8988T (cell line): Measurements from ENCODE around the gene RADIL.

Source experiments
- DNase-seq: peaks from one replicate; pipeline ENCODE4 v3.0.0; 2011

Gene RADIL

DNA sequence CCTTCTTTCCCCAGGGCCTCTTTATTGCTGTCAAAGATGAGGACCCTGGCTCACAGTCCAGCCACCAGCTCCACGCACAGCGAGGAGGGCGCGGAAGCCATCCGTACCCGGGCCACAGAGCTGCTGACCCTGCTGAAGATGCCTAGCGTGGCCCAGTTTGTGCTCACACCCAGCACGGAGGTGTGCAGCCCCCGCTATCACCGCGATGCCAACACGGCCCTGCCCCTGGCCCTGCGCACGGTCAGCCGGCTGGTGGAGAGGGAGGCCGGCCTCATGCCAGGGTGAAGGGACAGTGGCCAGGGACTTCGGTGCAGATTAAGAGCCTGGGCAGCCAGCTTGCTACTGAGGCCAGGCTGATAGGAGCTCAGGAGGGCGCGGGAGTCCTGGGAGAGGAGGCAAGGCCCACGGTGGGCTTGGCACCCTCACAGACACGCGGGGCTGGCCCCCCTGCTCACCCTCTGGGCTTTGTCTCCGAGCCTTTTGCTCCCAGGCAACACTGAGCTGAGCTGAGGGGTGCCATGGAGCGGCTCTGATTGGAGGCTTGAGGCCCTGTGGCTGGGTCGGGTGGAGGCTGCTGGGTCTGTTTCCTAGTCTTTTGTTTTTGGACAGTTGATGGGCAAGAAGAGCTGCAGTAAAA lies 92.3 kb downstream of the RADIL start:
- no peak for DNase-seq

DNA sequence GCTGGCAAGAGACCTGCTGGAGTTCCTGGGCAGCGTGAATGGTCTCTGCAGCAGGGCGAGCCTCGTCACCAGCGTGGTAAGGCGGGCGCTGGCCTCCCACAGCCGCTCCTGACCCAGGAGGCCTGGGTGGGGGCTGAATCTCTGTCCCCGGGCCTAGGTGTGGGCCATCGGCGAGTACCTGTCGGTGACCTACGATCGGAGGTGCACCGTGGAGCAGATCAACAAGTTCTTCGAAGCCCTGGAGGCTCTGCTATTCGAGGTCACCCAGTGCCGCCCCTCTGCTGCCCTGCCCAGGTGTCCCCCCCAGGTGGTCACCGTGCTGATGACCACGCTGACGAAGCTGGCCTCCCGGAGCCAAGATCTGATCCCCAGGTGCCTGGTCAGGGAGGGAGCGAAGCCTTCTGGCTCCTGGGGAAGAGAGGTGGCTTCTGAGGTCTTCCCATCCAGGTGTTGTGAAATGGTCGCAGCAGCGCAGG lies 93.0 kb downstream of the RADIL start:
- DNase-seq, result no peak

DNA sequence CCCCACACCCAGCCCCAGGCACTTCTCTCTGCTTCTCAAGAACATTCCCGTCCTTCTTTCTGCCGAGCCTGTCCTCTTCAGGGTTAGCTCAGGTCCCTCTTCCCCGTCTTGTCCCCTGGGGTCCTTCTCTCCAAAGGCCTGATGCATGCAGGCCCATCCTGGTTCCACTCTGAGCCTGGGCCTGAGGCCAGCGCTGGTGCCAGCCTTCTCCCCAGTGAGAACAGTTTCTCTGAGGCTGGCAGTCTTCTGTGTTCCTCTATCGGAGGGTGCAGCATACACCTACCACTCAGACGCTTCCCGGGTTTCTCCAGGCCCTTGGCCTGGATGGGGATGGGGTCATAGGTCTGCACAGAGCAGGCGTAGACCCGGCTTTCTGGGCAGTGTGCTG lies 93.4 kb downstream of the RADIL start:
- DNase-seq, result no peak

DNA sequence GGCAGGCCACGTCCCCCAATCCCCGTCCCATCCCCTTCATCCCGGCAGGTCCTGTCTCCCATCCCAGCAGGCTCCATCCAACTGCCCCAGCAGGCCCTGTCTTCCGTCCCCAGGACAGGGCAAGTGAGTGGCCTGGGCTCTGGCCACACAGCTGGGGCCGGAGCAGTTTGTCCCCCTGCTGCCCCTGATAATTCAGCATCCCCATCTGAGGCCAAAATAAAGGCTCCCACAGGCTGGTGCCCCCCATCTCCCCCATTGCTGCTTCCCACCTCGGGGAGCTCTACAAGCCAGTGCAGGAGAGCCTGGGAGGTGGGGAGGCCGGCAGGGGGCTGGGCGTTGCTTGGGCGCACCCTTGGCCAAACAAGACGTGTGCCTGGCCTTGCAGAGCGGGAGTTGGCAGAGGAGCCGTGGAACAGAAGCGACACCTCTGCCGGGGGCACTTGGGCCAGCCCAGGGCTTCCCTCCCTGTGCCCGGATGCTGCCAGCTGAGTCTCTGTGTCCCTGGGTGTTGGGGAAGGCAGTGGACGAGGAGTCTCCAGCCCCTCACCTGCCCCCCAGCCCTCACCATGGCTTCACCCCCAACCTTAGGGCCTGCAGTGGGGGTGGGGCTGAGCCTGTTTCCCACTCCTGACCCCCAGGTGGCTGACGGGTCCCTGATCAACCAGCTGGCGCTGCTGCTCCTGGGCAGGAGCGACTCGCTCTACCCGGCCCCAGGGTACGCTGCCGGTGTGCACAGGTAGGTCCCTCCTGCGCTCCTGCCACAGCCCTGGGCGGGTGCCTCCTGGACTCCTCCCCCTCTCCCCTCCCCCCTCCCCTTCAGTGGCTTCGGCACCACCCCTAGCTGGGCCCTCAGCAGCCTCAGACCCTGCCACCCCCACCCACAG lies 94.1 kb downstream of the RADIL start:
- no peak for DNase-seq

DNA sequence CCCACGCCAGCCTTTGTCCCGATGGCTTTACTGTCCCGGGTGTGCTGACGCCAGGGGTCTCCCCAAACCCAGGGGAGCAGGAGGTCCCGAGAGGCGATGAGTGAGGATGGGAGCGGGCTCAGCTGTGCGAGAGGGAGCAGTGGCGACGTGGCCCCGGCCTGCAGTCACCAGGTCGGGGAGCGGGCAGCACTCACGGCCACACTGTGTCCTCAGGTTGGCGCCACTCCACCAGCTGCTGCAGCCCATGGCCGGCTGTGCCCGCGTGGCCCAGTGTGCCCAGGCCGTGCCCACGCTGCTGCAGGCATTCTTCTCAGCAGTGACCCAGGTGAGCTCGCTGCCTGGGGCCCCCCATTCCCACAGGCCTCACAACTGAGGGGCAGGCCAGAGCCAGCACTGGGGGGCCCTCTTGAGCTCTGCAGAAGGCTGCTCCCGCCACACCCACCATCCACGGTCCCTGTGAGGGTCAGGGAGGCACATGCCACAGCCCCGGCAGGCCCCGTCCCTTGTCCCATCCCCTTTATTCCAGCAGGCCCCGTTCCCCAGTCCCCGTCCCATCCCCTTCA lies 94.8 kb downstream of the RADIL start:
- no peak for DNase-seq

DNA sequence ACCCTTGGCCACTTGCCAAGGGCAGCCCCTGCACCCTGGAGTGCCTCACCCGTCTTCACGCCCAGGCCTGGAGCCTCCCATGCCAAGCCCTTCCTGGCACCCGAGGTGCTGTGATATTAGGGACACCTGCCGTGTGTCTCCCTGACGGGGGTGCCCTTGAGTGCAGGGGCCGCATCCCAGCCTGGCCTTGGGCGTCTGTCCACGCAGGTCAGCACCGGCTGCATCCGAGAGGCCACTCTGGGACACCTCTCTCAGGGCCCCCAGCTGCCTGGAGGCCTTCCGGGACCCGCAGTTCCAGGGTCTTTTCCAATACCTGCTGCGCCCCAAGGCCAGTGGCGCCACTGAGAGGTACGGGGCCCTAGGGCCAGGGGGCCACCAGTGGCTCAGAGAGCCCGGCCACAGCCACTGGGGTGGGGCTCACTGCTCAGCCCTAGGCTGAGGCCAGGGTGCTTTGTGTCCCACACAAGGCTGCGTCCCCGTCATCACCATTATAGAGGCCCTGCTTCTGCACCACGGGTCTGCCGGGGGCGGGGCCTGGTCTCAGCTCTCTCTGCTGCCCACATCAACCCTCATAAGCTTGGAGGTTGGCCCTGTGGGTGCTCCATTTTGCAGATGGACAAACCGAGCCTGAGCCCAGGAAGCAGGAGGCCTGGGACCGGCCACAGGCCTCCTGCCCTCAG lies 95.4 kb downstream of the RADIL start:
- no peak for DNase-seq

DNA sequence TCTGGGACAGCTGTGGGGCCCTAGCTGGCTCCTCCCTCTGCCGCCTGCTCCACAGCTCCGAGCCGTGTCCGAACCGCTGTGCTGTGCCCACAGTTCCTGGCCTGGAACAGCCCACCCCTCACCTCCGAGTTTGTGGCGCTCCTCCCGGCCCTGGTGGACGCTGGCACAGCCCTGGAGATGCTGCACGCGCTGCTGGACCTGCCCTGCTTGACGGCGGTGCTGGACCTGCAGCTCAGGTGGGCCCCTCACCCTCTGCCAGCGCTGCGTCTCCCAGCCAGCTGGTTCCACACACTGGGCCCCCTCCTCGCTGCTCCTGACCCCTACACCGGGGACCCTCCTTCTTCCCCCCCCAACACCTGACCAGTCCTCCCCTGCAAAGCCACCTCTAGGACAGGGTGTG lies 96.0 kb downstream of the RADIL start:
- no peak for DNase-seq

DNA sequence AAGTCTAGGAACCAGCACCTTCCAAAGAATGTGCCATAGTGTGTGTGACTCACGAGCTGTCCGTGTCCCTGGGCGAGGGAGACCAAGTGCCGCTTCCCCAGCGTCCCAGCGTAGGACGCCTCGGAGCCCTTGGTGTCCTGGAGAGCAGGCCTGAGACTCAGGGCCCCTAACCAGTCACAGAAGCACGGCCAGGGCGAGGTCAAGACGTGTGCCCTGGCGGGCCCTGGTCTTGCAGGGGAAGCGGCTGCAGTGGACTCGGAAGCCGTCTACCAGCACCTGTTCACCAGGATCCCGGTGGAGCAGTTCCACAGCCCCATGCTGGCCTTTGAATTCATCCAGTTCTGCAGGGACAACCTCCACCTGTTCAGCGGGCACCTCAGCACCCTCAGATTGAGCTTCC lies 97.5 kb downstream of the RADIL start:
- no peak for DNase-seq

DNA sequence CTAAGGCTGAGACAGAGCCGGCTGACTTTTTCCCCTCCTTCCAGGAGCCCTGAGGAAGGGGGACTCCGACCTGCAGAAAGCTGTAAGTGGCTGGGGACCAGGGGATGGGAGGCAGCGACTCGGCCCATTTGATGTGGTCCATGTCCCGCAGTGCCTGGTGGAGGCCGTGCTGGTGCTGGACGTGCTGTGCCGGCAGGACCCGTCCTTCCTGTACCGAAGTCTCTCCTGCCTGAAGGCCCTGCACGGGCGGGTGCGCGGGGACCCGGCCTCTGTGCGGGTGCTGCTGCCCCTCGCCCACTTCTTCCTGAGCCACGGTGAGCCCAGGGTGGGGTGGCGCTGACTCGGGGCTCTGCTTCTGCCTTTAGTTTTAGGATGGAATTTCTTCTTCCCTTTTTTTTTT lies 98.1 kb downstream of the RADIL start:
- DNase-seq, result no peak

DNA sequence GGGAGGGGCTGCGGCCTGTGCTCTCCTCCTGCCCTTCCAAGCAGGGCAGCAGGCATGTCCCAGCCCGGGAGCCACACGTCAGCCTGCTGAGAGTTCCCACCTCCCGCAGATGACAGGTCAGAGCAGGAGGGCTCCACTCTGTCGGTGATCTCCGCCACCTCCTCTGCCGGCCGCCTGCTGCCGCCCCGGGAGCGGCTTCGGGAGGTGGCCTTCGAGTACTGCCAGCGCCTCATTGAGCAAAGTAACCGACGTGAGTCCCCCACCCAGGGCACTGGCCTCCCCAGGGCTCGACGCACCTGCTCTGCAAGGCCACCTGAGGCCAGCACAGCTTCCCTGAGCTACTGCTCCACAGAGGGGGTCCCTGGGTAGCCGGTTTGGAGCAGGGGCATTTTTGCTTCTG lies 98.7 kb downstream of the RADIL start:
- no peak for DNase-seq

DNA sequence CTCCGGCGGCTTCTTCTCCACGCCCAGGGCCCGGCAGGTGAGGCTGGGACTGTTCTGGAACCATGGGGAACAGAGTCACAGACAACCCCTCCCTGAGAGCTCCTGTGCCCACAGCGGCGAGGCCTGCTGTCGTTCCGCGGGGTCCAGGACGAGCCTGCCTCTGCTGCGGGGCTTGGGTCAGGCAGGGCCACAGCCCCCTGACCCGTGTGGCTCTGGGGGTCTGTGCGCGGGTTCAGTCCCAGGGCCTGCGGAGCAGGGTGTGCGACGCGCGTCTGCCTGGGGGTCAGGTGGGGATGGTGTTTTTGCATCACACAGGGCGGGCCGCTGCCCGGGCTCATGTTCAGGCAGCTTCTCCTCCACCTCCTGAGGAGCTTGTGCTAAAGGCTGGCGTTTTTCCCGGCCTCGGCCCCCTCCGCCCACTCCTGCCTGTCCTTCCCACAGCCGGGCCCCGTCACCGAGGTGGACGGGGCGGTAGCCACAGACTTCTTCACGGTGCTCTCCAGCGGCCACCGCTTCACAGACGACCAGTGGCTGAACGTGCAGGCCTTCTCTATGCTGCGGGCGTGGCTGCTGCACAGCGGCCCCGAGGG lies 99.7 kb downstream of the RADIL start:
- no peak for DNase-seq

DNA sequence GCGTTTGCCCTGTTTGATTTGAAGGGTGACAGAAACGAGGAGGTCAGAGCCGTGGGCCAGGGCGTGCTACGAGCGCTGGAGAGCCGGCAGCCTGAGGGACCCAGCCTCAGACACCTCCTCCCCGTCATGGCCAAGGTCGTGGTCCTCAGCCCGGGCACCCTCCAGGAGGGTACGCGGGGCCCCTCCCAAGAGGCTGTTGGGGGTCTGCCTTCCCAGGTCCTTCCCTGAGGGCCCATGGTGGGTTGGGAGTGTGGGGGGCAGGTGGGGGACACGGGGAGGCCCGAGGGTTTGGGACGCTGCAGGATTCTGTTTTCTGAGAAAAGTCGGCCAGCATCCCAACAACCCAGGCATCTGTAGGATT lies 100.2 kb downstream of the RADIL start:
- no peak for DNase-seq

DNA sequence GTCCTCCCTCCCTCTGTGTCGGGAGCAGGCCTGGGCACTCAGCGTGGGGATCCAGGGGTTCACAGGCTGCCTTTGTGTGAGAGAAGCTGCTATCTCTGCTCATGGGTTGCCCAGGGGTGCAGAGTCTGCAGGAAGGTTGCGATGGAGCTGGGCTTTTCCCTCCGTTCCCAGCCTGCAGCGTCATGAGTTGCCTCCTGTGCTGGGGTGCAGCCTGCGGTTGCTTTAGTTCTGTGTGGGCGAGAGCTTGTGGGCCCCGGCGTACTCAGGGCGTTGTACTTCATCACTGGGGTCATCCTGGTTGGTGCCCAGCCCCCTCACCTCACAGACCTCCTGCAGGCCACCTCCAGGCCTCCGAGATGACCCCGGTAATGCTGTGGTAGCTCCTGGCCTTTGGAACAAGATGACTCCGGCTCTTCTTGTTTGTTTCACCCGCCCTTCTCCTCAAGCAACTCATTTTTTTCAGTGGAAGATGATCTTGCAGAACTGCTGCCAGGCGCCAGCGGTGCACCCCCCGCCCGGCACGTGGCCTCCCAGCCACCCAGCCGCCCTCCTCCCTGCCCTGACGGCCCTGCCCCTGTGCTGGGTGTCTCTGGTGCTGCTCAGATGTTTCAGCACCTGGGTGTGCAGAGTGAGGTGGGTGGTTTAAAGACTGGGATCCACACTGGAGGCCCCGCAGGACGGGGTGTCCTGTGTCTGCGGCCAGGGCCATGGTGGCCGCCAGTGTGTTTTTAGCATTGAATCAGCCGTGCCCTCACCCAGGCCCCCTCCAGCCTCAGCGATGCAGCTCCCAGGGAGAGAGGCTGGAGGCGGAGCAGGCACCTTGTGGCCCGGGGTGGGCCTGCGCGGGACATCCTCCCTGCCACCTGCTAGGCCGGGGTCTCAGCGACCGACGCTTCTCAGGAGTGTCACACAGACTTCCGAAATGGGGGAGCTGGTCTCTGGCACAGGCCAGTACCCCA lies 100.9 kb downstream of the RADIL start:
- DNase-seq, result no peak

DNA sequence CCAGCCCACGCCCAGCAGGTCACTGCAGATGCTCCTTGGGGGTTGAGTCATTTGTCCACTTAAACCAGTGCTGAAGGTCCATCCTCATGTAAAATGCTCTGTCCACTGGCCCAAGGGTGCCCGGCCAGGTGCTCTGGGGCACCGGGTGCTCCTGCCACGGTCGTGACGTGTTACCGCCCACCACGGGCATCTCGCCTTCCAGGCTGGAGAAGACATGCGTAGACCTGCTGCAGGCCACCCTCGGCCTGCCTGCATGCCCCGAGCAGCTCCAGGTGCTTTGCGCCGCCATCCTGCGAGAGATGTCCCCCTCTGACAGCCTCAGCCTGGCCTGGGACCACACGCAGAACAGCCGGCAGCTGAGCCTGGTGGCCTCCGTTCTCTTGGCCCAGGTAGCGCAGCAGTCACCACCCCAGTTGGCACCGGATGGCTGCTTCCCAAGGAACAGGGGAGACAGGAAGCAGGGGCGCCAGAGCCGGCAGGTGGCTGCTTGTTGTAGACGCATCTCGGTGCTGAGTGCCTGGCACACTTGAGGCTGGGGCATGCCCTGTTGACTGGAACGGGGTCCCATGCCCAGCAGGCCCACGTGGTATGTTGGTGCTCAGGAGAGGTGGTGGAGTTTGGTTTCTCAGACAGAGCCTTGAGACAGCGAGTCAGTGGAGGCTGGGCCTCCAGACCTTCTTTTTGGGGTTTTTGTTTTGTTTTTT lies 102.0 kb downstream of the RADIL start:
- no peak for DNase-seq

DNA sequence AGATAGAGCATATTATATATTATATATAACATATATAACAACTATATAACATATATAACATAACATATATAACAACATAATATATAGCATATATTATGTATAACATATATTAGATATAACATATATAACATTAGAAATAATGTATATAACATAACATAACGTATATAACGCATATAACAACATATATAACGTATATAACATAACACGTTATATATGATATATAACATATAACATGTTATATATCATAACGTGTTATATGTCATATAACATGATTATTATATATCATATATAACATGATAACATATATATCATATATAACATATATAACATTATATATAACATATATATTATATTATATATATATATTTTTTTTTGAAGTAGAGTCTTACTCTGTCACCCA lies 104.4 kb downstream of the RADIL start:
- no peak for DNase-seq

DNA sequence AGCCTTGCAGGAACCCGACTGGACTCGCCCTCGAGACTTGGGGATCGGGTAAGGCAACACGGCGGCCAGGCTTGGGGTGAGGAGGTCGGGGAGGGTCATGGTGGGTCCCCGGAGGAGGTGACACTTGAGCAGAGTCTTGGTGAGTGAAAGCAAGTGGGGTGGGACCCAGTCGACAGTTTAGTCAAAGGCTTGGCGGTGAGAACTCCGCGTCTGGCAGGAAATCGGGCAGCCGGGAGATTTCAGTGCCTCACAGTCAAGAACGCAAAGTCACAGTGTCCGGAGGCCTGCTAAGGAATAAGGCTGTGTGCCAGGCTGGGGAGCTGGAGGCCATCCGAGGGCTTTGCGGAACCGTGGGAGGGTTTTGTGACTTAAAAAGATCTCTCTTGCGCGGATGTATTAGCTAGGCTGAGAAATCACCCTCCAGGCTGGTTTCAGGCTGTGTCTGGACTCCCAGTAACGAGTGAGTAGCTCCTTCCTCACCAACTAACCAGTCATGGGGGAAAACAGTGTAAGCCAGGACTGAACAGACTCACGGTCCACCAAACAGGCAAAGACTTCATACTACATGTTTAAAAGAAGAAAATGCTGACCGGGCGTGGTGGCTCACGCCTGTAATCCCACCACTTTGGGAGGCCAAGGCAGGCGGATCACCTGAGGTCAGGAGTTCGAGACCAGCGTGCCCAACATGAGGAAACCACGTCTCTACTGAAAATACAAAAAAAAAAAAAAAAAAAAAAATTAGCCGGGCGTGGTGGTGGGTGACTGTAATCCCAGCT lies 107.5 kb downstream of the RADIL start:
- no peak for DNase-seq

DNA sequence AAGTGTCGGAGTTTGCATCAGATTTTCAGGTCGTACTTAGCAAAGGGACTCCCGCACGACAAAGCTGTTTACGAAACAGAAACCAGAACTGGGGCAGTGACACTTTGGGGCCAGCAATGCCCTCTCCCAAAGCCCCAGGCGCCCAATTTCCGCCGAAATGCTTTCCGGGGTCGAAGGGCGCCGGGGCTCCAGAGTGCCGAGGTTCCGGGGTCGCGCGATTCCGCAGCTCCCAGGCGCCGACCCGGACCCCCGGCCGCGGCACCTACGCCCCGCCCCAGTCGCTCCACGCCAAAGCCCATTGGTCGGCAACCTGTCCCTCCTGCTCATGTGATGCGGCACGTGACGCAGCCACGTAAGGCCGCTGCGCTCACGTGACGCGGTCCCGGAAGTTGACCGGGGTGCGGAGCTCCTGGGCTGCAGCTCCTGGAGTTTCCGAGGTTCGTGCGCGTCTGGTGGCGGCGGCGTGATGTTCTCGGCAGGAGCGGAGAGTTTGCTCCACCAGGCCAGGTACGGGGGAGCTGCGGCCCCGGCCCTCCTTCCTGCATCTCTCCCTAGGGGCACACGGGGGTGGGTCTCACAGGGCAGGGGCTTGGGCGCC lies 108.2 kb downstream of the RADIL start, which contains the start of gene AP5Z1:
Gene AP5Z1, plus strand, starts transcription at position 374 of the 598 bp plus-strand sequence. Its CDS starts 93 bp downstream, at position 467.
- DNase-seq, result peak; percentile 98

DNA sequence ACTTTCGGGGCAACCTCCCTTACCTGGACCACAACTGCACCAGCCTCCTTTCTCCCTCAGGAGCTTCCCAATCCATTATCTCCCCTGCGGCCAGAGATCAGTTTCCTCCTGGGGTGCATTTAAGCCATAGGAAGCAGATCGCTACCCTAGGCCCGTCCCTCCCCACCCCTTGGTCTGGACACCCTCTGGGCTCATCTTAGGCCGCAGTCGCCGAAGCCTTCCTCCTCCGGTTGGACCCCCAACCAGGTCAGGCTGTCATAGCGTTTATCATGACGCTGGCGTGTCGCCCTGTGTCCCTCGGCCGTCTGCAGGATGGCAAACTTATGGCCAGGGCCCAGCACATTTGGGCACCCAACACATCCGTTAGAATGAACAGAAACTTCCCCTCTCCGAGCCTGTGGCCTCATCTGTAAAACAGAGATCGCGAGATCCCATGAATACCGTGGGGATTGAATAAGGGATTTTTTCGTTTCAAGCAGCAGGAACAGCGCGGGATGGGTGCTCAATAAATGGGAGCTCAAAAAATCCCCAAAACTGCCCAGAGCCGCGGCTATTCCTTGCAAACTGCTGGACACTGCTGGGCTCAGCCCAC lies 108.8 kb downstream of the RADIL start:
- no peak for DNase-seq

DNA sequence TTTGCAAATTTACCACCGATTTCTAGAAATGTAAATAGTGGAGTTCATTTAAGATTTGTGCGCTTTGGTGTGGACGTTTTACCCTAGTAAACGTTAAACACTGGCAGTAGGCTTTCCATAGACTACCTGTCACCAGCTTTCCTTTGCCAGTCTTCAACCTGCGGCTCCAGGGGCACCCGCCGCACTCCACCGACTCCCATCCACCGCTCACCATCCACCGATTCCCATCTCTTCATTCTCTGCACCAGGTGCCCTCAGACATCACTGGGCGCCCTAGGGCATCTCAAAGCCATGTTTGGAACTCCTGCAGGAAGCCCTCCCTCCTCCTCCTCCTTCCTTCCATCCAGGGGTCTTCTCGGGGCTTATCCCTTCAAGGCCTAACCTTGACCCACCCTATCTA lies 109.5 kb downstream of the RADIL start:
- no peak for DNase-seq

DNA sequence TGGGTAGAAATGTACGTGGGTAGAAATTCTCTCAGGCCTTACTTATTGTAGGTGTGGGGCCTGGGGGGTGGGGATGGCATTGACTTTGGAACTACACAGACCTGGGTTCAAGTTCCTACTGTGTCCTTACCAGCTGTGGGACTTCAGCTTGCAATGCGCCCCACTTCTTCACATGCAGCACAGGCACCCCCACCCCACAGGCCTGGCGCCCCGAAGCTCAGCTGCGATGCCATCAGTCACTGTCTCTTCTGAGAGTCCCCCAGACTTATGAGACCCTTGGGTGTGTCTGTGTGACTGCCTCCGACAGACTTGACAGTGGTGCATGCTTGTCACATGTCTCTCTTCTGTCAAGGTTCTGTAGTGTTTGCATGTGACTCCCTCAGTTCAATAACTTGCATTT lies 111.2 kb downstream of the RADIL start:
- no peak for DNase-seq
